BE2C (cell line): Measurements from ENCODE around the gene TANC1.

Source experiments
- DNase-seq: peaks from one replicate; pipeline ENCODE4 v3.0.0-alpha.2; 2020
- H3K27me3 ChIP-seq: fragments of 250-450 bp; sonication (Bioruptor Pico); 2 replicates; pipeline ENCODE4 v1.5.1; 2020; ENCODE audit warnings: mild to moderate bottlenecking
- H3K36me3 ChIP-seq: fragments of 250-450 bp; sonication (Bioruptor Pico); 2 replicates; pipeline ENCODE4 v1.5.1; 2020; ENCODE audit warnings: mild to moderate bottlenecking
- H3K4me1 ChIP-seq: fragments of 250-450 bp; sonication (Bioruptor Pico); 2 replicates; pipeline ENCODE4 v1.5.1; 2020
- H3K4me3 ChIP-seq: 2 replicates; pipeline ENCODE4 v1.5.1; 2011; ENCODE audit warnings: low read depth, low read length
- H3K9me3 ChIP-seq: fragments of 250-450 bp; sonication (Bioruptor Pico); 2 replicates; pipeline ENCODE4 v1.5.1; 2020
- TF ChIP-seq, protein P1 (sequence below): IDR thresholded peaks from 2 replicates; pipeline ENCODE4 v1.5.1; 2012; ENCODE audit warnings: mild to moderate bottlenecking, low read depth, low read length

Gene TANC1

DNA sequence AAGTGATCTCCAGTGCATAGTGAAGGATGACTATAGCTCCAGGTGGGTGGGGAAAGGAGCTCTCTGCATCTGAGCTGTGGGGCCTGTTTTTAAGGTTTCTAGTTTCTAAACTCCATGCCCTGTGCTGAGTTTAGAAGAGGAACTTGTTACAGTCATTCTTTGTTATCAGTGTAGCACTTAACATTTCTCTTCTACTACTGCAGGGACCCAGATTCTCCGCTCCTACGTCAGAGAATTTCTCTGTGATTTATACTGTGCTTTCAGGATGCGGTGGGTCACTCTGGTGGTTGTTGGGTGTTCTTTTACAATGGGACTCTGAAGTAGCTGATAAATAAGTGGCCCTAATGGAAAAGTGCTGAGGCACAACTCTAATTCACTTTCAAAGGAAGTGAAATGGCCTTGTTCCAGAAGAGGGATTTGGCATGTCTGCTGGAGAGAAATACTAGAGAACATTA lies 196.0 kb downstream of the TANC1 start:
- H3K4me1 ChIP-seq = no peaks in the 10 kb centered on the region
- H3K4me3 ChIP-seq = no peak overlapping the region
- H3K27me3 ChIP-seq = no peaks in the 10 kb centered on the region
- no peaks in the 10 kb centered on the region for H3K9me3 ChIP-seq
- no peaks in the 10 kb centered on the region; the same call in 1 of the 2 replicates for H3K36me3 ChIP-seq
- no peak for DNase-seq
- TF ChIP-seq, protein P1, sequence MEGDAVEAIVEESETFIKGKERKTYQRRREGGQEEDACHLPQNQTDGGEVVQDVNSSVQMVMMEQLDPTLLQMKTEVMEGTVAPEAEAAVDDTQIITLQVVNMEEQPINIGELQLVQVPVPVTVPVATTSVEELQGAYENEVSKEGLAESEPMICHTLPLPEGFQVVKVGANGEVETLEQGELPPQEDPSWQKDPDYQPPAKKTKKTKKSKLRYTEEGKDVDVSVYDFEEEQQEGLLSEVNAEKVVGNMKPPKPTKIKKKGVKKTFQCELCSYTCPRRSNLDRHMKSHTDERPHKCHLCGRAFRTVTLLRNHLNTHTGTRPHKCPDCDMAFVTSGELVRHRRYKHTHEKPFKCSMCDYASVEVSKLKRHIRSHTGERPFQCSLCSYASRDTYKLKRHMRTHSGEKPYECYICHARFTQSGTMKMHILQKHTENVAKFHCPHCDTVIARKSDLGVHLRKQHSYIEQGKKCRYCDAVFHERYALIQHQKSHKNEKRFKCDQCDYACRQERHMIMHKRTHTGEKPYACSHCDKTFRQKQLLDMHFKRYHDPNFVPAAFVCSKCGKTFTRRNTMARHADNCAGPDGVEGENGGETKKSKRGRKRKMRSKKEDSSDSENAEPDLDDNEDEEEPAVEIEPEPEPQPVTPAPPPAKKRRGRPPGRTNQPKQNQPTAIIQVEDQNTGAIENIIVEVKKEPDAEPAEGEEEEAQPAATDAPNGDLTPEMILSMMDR = no peak

DNA sequence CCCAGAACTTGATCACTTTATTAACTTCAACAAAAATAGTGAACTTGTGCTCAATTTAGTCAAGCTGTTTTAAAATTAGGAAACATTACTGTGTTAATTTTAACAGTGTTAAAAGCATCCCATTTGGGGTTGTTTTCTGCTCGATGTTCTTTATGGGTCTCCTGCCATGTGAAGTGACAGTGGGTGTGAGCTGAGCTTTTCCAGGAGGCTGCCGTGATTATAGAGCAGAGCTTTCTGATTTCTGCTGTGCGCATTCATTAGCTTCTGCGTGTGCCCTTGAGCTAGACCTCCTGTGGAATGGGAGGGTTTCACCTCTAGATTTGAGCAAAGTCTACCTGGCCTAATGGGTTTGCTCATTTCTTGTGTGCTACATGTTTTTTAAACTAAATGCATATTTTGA lies 196.6 kb downstream of the TANC1 start:
- H3K4me1 ChIP-seq = no peaks in the 10 kb centered on the region
- no peak overlapping the region for H3K4me3 ChIP-seq
- H3K9me3 ChIP-seq = no peaks in the 10 kb centered on the region
- TF ChIP-seq, protein P1 = no peak
- no peaks in the 10 kb centered on the region; the same call in 1 of the 2 replicates for H3K36me3 ChIP-seq
- no peaks in the 10 kb centered on the region for H3K27me3 ChIP-seq
- no peak for DNase-seq

DNA sequence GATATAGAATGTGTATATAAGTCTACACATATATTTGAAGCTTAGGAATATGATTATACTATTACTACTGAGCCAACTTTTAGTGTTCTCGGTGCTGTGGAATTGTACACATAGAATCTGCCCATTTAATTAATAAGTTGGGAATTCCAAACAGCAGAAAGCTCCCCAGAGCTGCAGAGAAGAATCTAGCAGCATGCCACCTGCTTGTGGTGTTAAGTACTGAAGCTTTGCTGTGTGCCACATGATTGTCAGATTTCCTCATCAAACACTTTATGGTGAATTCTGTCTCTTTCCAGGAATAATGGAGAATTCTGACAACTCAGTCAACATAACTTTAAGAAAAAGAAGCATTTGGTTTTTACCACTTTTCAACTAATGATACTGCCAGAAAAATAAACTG lies 200.3 kb downstream of the TANC1 start:
- Histone ChIP-seq H3K4me1 (no peaks in the 10 kb centered on the region), H3K9me3 (no peaks in the 10 kb centered on the region), H3K36me3 (no peaks in the 10 kb centered on the region; the same call in 1 of the 2 replicates), H3K27me3 (no peaks in the 10 kb centered on the region), H3K4me3 (no peak overlapping the region)
- TF ChIP-seq, protein P1 = peak; percentile 24; the same call in 1 of the 2 replicates
- DNase-seq = no peak

DNA sequence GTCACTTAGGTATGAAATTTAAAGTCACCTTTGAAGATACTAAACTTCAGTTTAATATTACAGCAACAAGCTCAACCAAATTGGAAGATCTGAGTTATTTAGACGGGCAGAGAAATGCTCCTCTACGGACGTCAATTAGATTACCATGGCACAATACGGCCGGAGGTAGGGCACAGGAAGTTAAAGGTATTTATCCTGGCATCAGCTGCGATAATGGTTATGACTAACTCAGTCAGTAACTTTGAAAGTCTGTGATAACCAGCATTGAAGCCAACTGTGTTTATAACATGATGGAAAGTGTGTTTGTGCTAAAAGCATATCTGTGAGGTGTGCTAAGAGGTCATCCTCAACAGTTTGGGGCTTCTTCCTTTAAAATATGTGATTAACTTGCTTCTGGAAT lies 200.7 kb downstream of the TANC1 start:
- TF ChIP-seq, protein P1 = no peak
- no peak for DNase-seq
- H3K36me3 ChIP-seq = no peaks in the 10 kb centered on the region; the same call in 1 of the 2 replicates
- no peaks in the 10 kb centered on the region for H3K4me1 ChIP-seq
- no peaks in the 10 kb centered on the region for H3K9me3 ChIP-seq
- no peaks in the 10 kb centered on the region for H3K27me3 ChIP-seq
- no peak overlapping the region for H3K4me3 ChIP-seq

DNA sequence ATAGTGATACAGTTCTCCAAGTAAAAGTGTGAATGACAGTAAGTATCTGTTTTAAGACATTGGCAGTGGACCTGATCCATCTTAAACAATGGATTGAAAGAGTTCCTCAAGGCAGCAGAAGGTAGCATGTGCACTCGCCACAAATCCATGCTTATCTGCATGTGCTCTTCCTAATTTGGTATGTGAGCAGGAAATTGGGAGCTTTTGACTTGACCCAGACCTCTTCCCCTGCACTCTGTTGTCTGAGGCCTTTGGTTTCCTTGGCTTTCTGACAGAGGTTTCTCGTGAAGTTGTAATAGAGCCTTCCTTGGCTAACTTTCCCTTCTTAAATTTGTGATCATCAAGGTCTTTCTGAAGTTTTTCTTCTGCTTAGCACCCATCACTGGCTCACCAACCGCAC lies 204.0 kb downstream of the TANC1 start:
- no peak overlapping the region for H3K4me3 ChIP-seq
- DNase-seq = no peak
- no peaks in the 10 kb centered on the region for H3K4me1 ChIP-seq
- TF ChIP-seq, protein P1 = no peak
- no peaks in the 10 kb centered on the region; the same call in 1 of the 2 replicates for H3K36me3 ChIP-seq
- no peaks in the 10 kb centered on the region for H3K9me3 ChIP-seq
- no peaks in the 10 kb centered on the region for H3K27me3 ChIP-seq

DNA sequence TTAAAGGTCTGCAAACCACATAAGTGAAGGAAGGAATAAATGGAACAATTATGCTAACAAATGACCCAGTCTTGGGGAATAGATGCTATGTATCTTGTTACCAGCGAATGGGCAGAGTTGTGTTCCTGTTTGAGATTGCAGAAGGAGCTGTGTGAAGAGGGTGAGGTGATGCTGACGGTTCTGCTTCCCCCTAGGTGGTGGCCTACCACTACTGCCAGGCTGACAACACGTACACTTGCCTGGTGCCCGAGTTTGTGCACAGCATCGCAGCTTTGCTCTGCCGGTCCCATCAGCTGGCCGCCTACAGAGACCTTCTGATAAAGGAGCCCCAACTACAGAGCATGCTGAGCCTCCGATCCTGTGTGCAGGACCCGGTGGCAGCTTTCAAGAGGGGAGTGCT lies 206.3 kb downstream of the TANC1 start:
- TF ChIP-seq, protein P1 = no peak
- DNase-seq = no peak
- Histone ChIP-seq H3K4me3 (no peak overlapping the region), H3K36me3 (no peaks in the 10 kb centered on the region; the same call in 1 of the 2 replicates), H3K27me3 (no peaks in the 10 kb centered on the region), H3K9me3 (no peaks in the 10 kb centered on the region), H3K4me1 (no peaks in the 10 kb centered on the region)
